Keratinocyte (primary cell): ENCODE results near the gene METAP1D. TPM values are rescaled to one million over a fixed set of nuclear protein-coding genes. Genes with fewer than 3 reads are reported as not detected.

Source experiments
- DNase-seq: peaks from one replicate; pipeline ENCODE4 v3.0.0-alpha.2; 2011; ENCODE audit warnings: low read depth, missing footprints, low spot score
- FAIRE-seq: peaks from 2 replicates; lab custom pipeline; 2011; peaks lifted over from hg19 to GRCh38; lab: Jason Lieb, UNC
- H2AFZ ChIP-seq: 2 replicates; pipeline ENCODE4 v1.6.0; 2012; ENCODE audit warnings: low read length, control low read depth, inconsistent platforms; ENCODE audit not compliant: control insufficient read depth
- H3K27ac ChIP-seq: 2 replicates; pipeline ENCODE4 v1.5.1; 2011; ENCODE audit warnings: low read length; ENCODE audit not compliant: control insufficient read depth, insufficient read depth
- H3K27me3 ChIP-seq: 3 replicates; pipeline ENCODE4 v1.6.0; 2011; ENCODE audit warnings: low read length; ENCODE audit not compliant: control insufficient read depth, insufficient read depth; ENCODE audit errors: extremely low read depth
- H3K36me3 ChIP-seq, 2 experiments: 2 replicates in 1 of 2; 3 replicates in 1 of 2; pipeline ENCODE4 v1.5.1; 2011; ENCODE audit warnings: low read length in 2 of 2, mild to moderate bottlenecking in 1 of 2; ENCODE audit not compliant: control insufficient read depth in 2 of 2, insufficient read depth in 2 of 2; ENCODE audit errors: extremely low read depth in 1 of 2
- H3K4me1 ChIP-seq: 3 replicates; pipeline ENCODE4 v1.5.1; 2011; ENCODE audit warnings: low read length; ENCODE audit not compliant: control insufficient read depth, insufficient read depth; ENCODE audit errors: extremely low read depth
- H3K4me2 ChIP-seq: 3 replicates; pipeline ENCODE4 v1.6.0; 2011; ENCODE audit warnings: low read depth, low read length; ENCODE audit not compliant: control insufficient read depth, insufficient read depth; ENCODE audit errors: extremely low read depth
- H3K4me3 ChIP-seq, 3 experiments: fragments of 200-600 bp in 1 of 3; sonication (generic) in 1 of 3; 2 replicates in 2 of 3; 3 replicates in 1 of 3; pipeline ENCODE4 v1.5.1; 2011 to 2016; ENCODE audit warnings: low read length in 3 of 3, mild to moderate bottlenecking in 3 of 3, control low read depth in 2 of 3, inconsistent platforms in 1 of 3, low read depth in 1 of 3, mixed read lengths in 1 of 3, mixed run types in 1 of 3, moderate library complexity in 1 of 3; ENCODE audit not compliant: control insufficient read depth in 2 of 3, insufficient read depth in 2 of 3; ENCODE audit errors: extremely low read depth in 1 of 3
- H3K79me2 ChIP-seq: 2 replicates; pipeline ENCODE4 v1.6.0; 2012; ENCODE audit warnings: low read length; ENCODE audit not compliant: control insufficient read depth, insufficient read depth
- H3K9ac ChIP-seq: 3 replicates; pipeline ENCODE4 v1.6.0; 2011; ENCODE audit warnings: low read length; ENCODE audit not compliant: control insufficient read depth, insufficient read depth; ENCODE audit errors: extremely low read depth
- H3K9me1 ChIP-seq: 3 replicates; pipeline ENCODE4 v1.6.0; 2011; ENCODE audit warnings: low read length; ENCODE audit not compliant: control insufficient read depth, insufficient read depth; ENCODE audit errors: extremely low read depth
- H3K9me3 ChIP-seq: 2 replicates; pipeline ENCODE4 v1.5.1; 2012; ENCODE audit warnings: low read depth, low read length; ENCODE audit not compliant: control insufficient read depth
- H4K20me1 ChIP-seq: 3 replicates; pipeline ENCODE4 v1.6.0; 2011; ENCODE audit warnings: low read length; ENCODE audit not compliant: control insufficient read depth, insufficient read depth; ENCODE audit errors: extremely low read depth
- CTCF ChIP-seq, 3 experiments: IDR thresholded peaks in 1 of 3; conservative IDR thresholded peaks in 1 of 3; optimal IDR thresholded peaks in 1 of 3; 2 replicates in 2 of 3; 3 replicates in 1 of 3; pipeline versions ENCODE3 to v1.5.1; 2011; ENCODE audit warnings: low read length in 3 of 3, mild to moderate bottlenecking in 3 of 3, moderate library complexity in 2 of 3, control low read depth in 1 of 3, inconsistent platforms in 1 of 3; ENCODE audit not compliant: insufficient read depth in 2 of 3; ENCODE audit errors: extremely low read depth in 1 of 3
- EZH2 ChIP-seq: IDR thresholded peaks from one replicate; pipeline ENCODE4 v1.6.1; 2012; ENCODE audit warnings: inconsistent platforms, mild to moderate bottlenecking, low read length, moderate library complexity
- dilution Hi-C: fragments of 300-500 bp; cut with MboI; formaldehyde crosslinking; loops from one replicate; pipeline ENCODE4 v1.7.0; 2020; ENCODE audit warnings: low sequenced_read_pairs; ENCODE audit not compliant: extremely low pct_ligation_motif_present
- polyA plus RNA-seq, 5 experiments: library from polyadenylated mRNA; depleted of rRNA in 3 of 5; stranded (reverse) in 3 of 5; stranded (forward) in 1 of 5; unstranded in 1 of 5; fragments of >200 nt; gene quantifications; 1 replicate in 1 of 5; 2 replicates in 3 of 5; 3 replicates in 1 of 5; pipeline versions ENCODE4 v1.2.1 to v1.2.3, GENCODE V29; 2011 to 2012; ENCODE audit warnings: missing spikeins in 2 of 5, low read depth in 1 of 5, low replicate concordance in 1 of 5

METAP1D gene
- polyA plus RNA-seq, 1 donor (not counting 4 experiments of a cell fraction or from before 2014, with no cell fraction given) = 5.1 TPM

GRCh38 chr2:171991027-171991426 is 8.7 kb upstream of the METAP1D start:
- Histone ChIP-seq H3K9me1 (no peaks in the 10 kb centered on the region), H2AFZ (no peak overlapping the region), H3K4me1 (no peaks in the 10 kb centered on the region), H4K20me1 (no peaks in the 10 kb centered on the region), H3K79me2 (no peaks in the 10 kb centered on the region), H3K4me3 (no peak overlapping the region), H3K9me3 (no peaks in the 10 kb centered on the region), H3K9ac (no peak overlapping the region), H3K36me3 (no peaks in the 10 kb centered on the region), H3K4me2 (no peak overlapping the region), H3K27me3 (no peaks in the 10 kb centered on the region), H3K27ac (no peak overlapping the region)
- no peak for FAIRE-seq
- TF ChIP-seq CTCF (optimal IDR thresholded peaks at IDR 0.05 in 1 of 3, IDR thresholded peaks at IDR 0.05 in 1 of 3, conservative IDR thresholded peaks at IDR 0.05 in 1 of 3; ENCODE audit: extremely low read depth in 1 of 3, insufficient read depth in 2 of 3, low read length in 3 of 3) = no peak
- no peak for TF ChIP-seq EZH2
- dilution Hi-C loops = no loop called here
- no peak for DNase-seq

- Histone ChIP-seq H3K9ac (no peak overlapping the region), H2AFZ (no peak overlapping the region), H3K79me2 (no peaks in the 10 kb centered on the region), H3K36me3 (no peaks in the 10 kb centered on the region), H4K20me1 (no peaks in the 10 kb centered on the region), H3K4me1 (peaks cover 22% of the 10 kb centered on the region), H3K27me3 (no peaks in the 10 kb centered on the region), H3K9me3 (no peaks in the 10 kb centered on the region), H3K4me3 (no peak overlapping the region), H3K27ac (no peak overlapping the region), H3K9me1 (no peaks in the 10 kb centered on the region), H3K4me2 (no peak overlapping the region)
- DNase-seq (no peak), FAIRE-seq (no peak)
- dilution Hi-C loops = no loop called here
- TF ChIP-seq EZH2 (no peak), CTCF (optimal IDR thresholded peaks at IDR 0.05 in 1 of 3, IDR thresholded peaks at IDR 0.05 in 1 of 3, conservative IDR thresholded peaks at IDR 0.05 in 1 of 3; ENCODE audit: extremely low read depth in 1 of 3, insufficient read depth in 2 of 3, low read length in 3 of 3) (no peak)
Measured at GRCh38 chr2:171995586-171995985, 4.2 kb upstream of the METAP1D start.
